GM18508 (cell line): ENCODE results near the gene CDK9.
"Not testable (repeated sequence)": the region's sequence is repeated elsewhere in the genome, so short reads cannot be mapped to it uniquely, and the experiment has no call there.

Experiments
- ATAC-seq: cut with Tn5 transposase; IDR thresholded peaks from one replicate; pipeline ENCODE4 v1.9.1; 2021; ENCODE audit warnings: moderate number of reproducible peaks; ENCODE audit not compliant: insufficient read depth, unreplicated experiment

CDK9 gene

GRCh38 chr9:127815512-127816361, 29.9 kb downstream of the CDK9 start:
- ATAC-seq, result no peak

DNA sequence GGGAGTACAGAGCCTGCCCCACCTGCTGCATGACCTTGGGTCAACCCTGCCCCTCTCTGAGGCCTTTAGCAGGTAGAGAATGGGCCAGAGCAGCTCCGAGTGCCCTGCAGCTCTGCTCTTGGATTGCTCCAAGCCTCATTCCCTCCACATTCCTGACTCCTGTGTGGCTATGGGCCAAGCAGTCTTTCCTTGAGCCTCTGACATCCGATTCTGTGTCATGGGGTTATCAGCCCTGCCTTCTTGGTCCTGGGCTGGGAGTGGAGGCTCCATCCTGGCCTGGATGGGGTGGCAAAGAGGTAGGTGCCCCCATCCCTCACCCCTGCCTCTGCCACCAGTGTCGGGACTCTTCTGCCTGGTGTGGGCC, 30.5 kb downstream of the CDK9 start:
- ATAC-seq, result no peak

- no peak for ATAC-seq
Measured at GRCh38 chr9:127816728-127817127, 30.9 kb downstream of the CDK9 start.

DNA sequence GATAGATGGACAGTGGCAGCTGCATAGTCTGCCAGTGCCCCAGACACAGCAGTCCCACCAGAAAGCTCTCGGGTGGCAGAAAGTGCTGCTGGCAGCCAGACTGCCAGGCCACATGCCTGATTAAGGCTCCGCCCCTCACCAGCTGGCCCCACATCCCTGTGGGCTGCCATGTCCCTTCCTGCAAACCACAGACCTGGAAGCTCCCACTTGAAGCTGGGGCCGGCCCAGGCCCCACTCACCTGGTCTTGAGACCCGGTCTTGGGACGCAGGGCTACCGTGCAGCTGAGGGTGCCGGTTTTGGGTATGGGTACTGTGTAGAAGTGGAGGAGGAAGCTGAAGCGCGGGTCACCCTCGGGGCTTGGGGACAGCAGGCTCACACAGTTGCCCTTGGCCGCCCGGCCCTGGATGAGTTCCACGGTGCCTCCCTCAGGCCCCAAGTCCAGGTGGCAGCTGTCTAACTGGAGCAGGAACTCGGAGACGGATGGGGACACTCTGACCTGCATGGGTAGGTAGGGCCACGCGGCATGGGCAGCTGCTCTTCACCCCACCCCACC, 32.1 kb downstream of the CDK9 start:
- ATAC-seq, result no peak

DNA sequence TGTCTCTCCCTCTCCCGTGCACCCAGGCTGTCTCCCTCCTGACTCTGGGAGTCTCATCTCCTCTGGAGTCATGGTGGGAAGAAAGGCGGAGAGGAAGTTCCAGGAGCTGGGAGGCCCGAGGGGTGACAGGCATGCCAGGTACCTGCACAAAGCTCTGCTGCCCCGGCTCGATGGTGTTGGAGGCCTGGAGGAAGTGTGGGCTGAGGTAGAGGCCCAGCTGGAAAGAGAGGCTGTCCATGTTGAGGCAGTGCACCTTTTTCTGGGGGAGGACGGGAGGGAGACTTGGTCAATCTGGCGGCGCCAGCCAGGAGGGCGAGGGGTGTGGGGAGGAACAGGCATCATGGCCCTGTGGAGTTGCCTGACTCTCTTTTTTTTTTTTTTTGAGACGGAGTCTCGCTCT, 32.7 kb downstream of the CDK9 start:
- ATAC-seq, result no peak

GRCh38 chr9:127822108-127822507, 36.3 kb downstream of the CDK9 start:
- ATAC-seq, result no peak

DNA sequence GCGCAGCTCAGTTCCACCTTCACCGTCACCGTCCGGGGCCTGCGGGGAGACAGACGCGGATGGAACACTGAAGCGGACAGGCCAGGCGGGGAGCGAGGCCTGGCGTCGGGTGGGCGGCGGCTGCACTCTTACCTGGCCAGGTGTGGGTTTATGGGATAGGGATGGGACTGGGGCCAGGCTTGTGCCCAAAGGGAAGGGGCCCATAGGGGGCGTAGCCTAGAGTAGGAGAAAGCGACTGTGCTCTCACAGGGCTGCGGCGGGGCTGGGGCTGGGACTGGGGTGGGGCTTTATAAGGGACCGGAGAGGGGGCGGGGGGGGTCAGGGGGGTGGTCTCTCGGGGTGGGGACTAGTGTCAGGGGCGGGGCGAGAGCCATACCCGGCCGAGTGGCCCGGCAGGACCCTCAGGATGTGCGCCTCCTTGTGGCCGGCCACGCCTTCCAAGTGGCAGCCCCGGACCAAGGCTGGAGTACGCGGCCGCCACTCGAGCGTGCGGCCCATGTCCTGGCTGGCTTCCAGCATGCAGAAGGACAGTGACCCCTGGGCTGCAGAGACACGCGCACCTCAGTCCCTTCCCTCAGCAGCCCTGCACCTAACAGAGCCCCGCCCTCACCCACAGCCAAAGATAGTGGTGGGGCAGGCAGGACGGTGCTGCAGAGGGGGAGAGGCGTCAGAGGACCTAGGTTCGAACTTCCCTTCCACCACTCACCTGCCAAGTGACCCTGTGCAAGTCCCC, 39.7 kb downstream of the CDK9 start:
- no peak for ATAC-seq

DNA sequence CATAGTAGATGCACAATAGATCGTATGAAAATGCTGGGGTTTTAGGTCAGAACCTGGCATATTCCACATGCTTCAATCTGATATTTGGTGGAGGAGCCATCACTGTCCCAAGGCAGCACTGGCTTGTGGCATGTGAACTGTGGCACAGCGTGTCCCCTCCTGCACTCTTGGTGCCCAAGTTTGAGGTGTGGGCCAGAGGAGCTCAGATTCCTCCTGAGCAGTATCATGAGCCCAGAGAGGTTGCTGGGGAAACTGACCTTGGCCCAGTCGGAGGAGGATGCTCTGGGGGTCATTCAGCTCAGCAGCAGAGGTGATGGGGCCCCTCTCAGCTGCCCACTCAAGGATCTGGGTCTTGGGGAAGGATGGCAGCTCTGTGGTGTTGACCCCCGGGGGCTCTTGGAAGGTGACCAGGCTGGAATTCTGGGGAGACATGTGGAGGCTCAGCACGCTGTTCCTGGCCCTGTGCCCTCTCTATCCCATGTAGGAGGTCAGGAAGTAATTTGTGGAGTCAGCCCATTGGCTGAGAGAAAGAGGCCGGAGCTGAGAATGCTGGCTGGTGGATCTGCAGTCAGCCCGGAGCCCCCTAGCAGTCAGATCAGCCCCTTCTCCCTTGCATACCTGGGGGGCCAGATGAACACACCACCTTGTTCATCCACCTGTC, 40.5 kb downstream of the CDK9 start:
- no peak for ATAC-seq

- ATAC-seq, result no peak
Measured at GRCh38 chr9:127828262-127829031, 42.6 kb downstream of the CDK9 start.

DNA sequence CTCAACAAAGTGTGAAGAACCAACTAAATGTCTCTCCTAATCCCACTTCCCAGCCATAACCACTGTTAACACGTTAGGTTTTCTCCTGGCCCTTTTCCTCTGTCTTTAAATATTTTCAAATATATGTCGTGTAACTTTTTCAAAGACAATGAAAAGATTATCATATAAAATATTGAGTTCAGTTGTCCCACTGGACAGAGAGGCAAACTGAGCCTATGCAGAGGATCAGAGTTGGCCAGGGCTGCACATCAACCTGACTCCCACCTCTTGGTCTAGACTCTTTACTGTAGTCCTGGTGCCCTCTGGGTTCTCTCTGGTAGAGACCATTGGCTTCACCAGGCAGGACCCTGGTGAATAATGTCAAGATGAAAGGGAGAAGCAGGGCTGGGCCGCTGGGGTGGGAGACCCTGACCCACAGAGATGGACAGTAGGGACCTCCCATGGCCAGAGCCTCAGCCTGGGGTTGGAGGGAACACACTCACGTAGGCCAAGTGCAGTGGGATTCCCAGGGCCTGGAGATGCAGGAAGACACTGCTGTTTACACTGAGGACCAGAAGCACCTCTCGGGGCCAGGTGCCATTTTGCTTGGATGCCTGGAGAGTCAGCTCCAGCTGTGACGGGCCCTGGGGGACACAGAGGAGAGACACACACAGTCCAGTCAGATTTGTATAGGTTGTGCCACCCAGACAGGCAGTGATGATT, 43.5 kb downstream of the CDK9 start:
- no peak for ATAC-seq

GRCh38 chr9:127832248-127832647, 46.4 kb downstream of the CDK9 start:
- no peak for ATAC-seq

- no peak for ATAC-seq
Measured at GRCh38 chr9:127833555-127833954, 47.7 kb downstream of the CDK9 start.

- no peak for ATAC-seq
Measured at GRCh38 chr9:127835991-127836516, 50.2 kb downstream of the CDK9 start.

GRCh38 chr9:127836561-127836960, 50.7 kb downstream of the CDK9 start:
- ATAC-seq, result not testable (repeated sequence)

- ATAC-seq, result no peak
Measured at GRCh38 chr9:127837346-127837745, 51.5 kb downstream of the CDK9 start.

DNA sequence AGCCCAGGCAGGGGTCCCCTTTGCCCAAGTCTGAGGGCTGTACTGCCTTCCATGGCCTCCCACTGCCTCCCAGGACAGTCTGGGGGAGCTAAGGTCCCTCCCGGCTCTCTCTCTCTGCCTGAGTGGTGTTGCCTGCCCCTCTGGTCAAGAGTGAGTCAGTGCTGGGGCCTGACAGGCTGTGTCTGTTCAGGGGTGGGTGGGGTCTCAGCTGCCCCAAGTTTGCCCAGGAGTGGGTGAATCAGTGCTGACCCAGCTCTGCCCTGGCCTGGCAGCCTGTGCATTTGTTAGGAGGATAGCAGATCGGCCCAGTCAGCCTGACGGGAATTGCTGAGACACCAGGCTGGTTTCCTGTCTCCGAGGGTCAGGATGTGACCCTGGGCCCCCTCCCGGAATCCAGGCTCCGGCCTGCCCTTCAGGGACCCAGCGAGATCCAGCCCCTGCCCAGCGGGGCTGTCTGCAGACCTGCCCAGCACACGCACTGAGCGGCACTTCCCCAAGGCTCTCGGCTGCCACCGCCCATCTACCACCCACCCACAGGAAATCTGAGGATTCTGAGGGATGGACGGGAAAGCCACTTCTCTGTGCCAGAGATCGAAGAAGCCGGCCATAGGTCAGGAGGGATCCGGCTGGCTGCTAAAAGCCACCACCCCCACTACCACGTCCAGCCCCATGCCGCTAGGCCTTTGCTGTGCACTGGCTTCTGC, 52.7 kb downstream of the CDK9 start:
- no peak for ATAC-seq
